Breast epithelium (tissue), 4 donors: ENCODE results near the gene RRAD. TPM values are rescaled to one million over a fixed set of nuclear protein-coding genes. Genes with fewer than 3 reads are reported as not detected.

ENCODE experiments used
- DNase-seq, 2 donors: peaks; one replicate each; pipeline ENCODE4 v3.0.0-alpha.2; 2019; ENCODE audit warnings: low spot score in 2 of 2
- H3K27ac ChIP-seq, 2 donors: fragments of 200-600 bp; sonication (generic) in 1 of 2; one replicate each; pipeline ENCODE4 v1.5.1; 2016 to 2019; ENCODE audit warnings: mild to moderate bottlenecking in 1 of 2
- H3K27me3 ChIP-seq, 2 donors: fragments of 200-600 bp; sonication (generic) in 1 of 2; one replicate each; pipeline versions ENCODE4 v1.5.1 to v1.6.0; 2017 to 2019; ENCODE audit warnings: control low read depth in 1 of 2, mild to moderate bottlenecking in 1 of 2
- H3K36me3 ChIP-seq: fragments of 200-600 bp; one replicate; pipeline ENCODE4 v1.5.1; 2019
- H3K4me1 ChIP-seq, 2 donors: fragments of 200-600 bp; sonication (generic); one replicate each; pipeline ENCODE4 v1.5.1; 2016 to 2019; ENCODE audit warnings: control low read depth in 1 of 2
- H3K4me3 ChIP-seq, 3 donors: fragments of 200-600 bp; sonication (generic); 1 replicate in 2 of 3; 2 replicates in 1 of 3; pipeline ENCODE4 v1.5.1; 2016 to 2019; ENCODE audit warnings: mild to moderate bottlenecking in 3 of 3, moderate library complexity in 2 of 3
- H3K9me3 ChIP-seq, 2 donors: fragments of 200-600 bp; sonication (generic) in 1 of 2; one replicate each; pipeline ENCODE4 v1.5.1; 2016 to 2019; ENCODE audit warnings: control low read depth in 1 of 2
- POLR2A ChIP-seq: fragments of 450-650 bp; IDR thresholded peaks from one replicate; pipeline ENCODE4 v1.6.1; 2016; ENCODE audit warnings: antibody characterized with exemption, mild to moderate bottlenecking, moderate library complexity
- POLR2AphosphoS5 ChIP-seq, 3 donors: sonication (generic); formaldehyde crosslinking; IDR thresholded peaks; one replicate each; pipeline ENCODE4 v1.6.1; 2017; ENCODE audit warnings: antibody characterized with exemption in 3 of 3
- intact Hi-C: fragments of 100-400 bp; cut with DNase I; formaldehyde crosslinking; loops from one replicate; pipeline ENCODE4 v1.15.1; 2023; ENCODE audit warnings: low total_unique reads
- total RNA-seq, 3 donors: library from RNA; depleted of rRNA; stranded (reverse); fragments of >200 nt; gene quantifications; one replicate each; pipeline ENCODE4 v1.1.0, GENCODE V29; 2016
- TF ChIP-seq, protein P1 (sequence below), 3 donors: fragments of 450-650 bp; IDR thresholded peaks; one replicate each; pipeline ENCODE4 v1.5.1; 2016 to 2017; ENCODE audit warnings: antibody characterized with exemption in 3 of 3, mild to moderate bottlenecking in 3 of 3, moderate library complexity in 3 of 3

The RRAD gene
- total RNA-seq, 3 donors from 2014 or later: 7.7 to 11.1 (median 8.0) TPM

DNA sequence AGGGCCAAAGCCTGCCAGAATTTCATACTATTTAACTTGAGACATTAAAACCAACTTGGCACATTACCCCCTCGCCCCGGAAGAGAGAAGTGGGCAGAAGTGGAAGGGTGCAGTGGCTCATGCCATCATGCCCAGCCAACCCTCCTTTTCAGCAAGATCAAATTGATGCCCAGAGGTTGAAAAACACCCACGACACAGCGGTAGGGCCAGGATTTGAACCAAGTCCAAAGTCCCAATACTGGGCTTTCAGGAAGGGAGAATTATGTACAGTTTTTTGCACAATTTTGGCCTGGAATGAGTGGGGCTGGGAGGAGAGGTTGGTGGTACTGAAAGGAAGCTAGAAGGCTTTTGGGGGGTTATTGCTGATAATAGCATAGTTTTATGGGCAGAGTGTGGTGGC is 34.0 kb downstream of the RRAD start:
- H3K4me3 ChIP-seq: no peak overlapping the region
- DNase-seq: no peak
- no peaks in the 10 kb centered on the region for H3K9me3 ChIP-seq
- TF ChIP-seq, protein P1, sequence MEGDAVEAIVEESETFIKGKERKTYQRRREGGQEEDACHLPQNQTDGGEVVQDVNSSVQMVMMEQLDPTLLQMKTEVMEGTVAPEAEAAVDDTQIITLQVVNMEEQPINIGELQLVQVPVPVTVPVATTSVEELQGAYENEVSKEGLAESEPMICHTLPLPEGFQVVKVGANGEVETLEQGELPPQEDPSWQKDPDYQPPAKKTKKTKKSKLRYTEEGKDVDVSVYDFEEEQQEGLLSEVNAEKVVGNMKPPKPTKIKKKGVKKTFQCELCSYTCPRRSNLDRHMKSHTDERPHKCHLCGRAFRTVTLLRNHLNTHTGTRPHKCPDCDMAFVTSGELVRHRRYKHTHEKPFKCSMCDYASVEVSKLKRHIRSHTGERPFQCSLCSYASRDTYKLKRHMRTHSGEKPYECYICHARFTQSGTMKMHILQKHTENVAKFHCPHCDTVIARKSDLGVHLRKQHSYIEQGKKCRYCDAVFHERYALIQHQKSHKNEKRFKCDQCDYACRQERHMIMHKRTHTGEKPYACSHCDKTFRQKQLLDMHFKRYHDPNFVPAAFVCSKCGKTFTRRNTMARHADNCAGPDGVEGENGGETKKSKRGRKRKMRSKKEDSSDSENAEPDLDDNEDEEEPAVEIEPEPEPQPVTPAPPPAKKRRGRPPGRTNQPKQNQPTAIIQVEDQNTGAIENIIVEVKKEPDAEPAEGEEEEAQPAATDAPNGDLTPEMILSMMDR (IDR thresholded peaks at IDR 0.05): no peak
- TF ChIP-seq POLR2A (no peak), POLR2AphosphoS5 (IDR thresholded peaks at IDR 0.05) (no peak)
- H3K36me3 ChIP-seq: no peaks in the 10 kb centered on the region
- H3K27ac ChIP-seq: no peak overlapping the region
- no peaks in the 10 kb centered on the region for H3K27me3 ChIP-seq
- intact Hi-C loops: no loop called here
- H3K4me1 ChIP-seq: peaks cover 4 to 5% of the 10 kb centered on the region in 2 donors

DNA sequence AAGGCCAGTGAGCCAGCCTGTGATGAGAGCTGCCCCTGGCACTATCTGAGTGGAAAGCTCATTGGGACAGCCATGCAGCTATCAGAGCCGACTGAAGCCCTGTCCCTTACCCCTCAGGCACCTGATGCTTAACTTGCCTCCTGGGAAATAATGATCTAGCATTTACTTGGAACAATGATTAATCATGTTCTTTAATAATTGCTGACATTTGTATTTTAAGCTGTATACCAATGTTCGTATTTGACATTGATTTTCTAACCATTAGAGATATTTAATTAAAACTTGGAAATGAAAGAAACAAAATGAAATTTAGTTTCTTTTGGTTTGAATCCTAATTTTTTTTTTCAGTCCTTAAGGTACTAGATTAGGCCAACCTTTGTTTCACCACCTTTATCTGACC is 34.5 kb downstream of the RRAD start:
- no peak overlapping the region for H3K27ac ChIP-seq
- no peaks in the 10 kb centered on the region for H3K36me3 ChIP-seq
- H3K4me1 ChIP-seq: peaks cover 4 to 7% of the 10 kb centered on the region in 2 donors
- H3K9me3 ChIP-seq: no peaks in the 10 kb centered on the region
- H3K4me3 ChIP-seq: no peak overlapping the region
- TF ChIP-seq POLR2A: no peak
- no peak for TF ChIP-seq POLR2AphosphoS5 (IDR thresholded peaks at IDR 0.05)
- TF ChIP-seq, protein P1 (IDR thresholded peaks at IDR 0.05): no peak
- intact Hi-C loops: no loop called here
- no peak for DNase-seq
- H3K27me3 ChIP-seq: no peaks in the 10 kb centered on the region

DNA sequence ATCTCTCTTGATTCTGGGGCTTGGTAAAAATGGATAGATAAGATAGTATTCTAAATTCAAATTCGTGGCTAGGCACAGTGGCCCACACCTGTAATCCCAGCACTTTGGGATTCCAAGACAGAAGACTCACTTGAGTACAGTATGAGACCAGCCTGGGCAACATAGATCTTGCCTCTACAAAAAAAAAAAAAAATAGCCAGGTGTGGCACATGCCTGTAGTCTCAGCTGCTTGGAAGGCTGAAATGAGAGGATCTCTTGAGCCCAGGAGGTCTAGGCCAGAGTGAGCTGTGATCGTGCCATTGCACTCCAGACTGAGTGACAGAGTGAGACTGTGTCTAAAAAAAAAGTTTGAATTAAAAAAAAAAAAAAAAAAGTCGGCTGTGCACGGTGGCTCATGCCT is 35.7 kb downstream of the RRAD start:
- H3K27me3 ChIP-seq: no peaks in the 10 kb centered on the region
- no peak overlapping the region for H3K27ac ChIP-seq
- H3K36me3 ChIP-seq: no peaks in the 10 kb centered on the region
- DNase-seq: no peak
- H3K4me3 ChIP-seq: no peak overlapping the region
- TF ChIP-seq POLR2AphosphoS5 (IDR thresholded peaks at IDR 0.05) (no peak), POLR2A (no peak)
- TF ChIP-seq, protein P1 (IDR thresholded peaks at IDR 0.05): no peak
- peaks cover 4 to 7% of the 10 kb centered on the region in 2 donors for H3K4me1 ChIP-seq
- H3K9me3 ChIP-seq: no peaks in the 10 kb centered on the region
- intact Hi-C loops: no loop called here

DNA sequence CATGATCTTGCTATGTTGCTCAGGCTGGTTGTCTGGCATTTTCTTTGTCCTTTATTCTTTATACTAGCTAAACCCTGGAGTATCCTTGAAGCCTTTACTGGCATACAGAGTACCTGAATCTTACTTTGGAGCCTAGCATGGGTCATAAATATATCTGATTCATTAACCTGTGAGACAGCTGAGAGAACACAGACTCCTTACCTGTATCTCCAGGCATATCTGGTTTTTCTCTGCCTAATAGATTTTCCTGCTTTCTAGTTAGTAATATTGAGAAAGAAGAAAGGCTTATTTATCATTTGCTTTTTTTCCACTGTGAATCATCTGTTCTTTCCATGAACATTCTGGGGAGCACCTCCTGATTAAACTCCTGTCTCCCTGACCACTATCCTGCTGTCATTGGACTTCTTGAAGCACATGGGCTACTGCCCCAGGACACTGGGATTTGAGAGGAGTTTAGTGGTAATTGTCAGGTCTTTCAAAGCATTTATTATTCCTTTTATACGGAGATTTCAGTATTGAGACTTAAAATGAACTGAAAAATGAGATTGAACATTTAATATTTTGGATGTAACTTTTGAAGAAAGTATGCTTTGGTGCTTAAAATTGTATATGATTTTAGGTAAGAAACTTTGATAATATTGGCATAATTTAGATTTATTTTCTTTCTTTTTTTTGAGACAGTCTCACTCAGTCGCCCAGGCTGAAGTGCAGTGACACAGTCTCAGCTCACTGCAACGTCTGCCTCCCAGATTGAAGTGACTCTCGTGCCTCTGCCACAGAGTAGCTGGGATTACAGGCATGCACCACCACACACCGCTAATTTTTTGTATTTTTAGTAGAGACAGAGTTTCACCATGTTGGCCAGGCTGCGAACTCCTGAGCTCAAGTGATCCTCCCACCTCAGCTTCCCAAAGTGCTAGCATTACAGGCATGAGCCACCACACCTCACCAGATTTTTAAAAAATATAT is 36.4 kb downstream of the RRAD start:
- Histone ChIP-seq H3K27ac (no peak overlapping the region), H3K9me3 (no peaks in the 10 kb centered on the region), H3K4me1 (peaks cover 4 to 7% of the 10 kb centered on the region in 2 donors), H3K36me3 (no peaks in the 10 kb centered on the region), H3K4me3 (no peak overlapping the region), H3K27me3 (no peaks in the 10 kb centered on the region)
- no peak for DNase-seq
- TF ChIP-seq, protein P1 (IDR thresholded peaks at IDR 0.05): no peak
- TF ChIP-seq POLR2A: no peak
- no peak for TF ChIP-seq POLR2AphosphoS5 (IDR thresholded peaks at IDR 0.05)
- intact Hi-C loops: no loop called here

DNA sequence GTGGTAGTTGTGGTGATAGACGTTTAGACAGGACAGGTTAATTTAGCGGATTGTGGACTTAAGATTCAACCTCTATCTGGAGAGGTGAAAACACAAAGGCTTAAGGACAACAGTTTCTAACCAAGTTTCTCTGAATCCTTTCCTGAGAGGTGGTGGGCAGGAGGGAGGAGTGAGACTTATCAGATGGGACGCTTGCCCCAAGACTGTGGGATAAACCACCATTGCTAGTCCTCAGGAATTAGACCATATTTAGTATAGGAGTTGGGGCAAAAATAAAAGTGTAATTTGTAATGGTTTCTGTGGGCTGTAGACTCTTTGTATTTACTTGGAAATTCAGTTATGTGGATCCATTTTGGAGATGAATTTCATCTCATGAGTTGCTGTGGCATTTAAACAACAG is 38.4 kb downstream of the RRAD start:
- Histone ChIP-seq H3K27me3 (no peaks in the 10 kb centered on the region), H3K4me3 (no peak overlapping the region), H3K36me3 (no peaks in the 10 kb centered on the region), H3K4me1 (peaks cover 4 to 7% of the 10 kb centered on the region in 2 donors), H3K9me3 (no peaks in the 10 kb centered on the region), H3K27ac (no peak overlapping the region)
- intact Hi-C loops: no loop called here
- no peak for DNase-seq
- TF ChIP-seq, protein P1 (IDR thresholded peaks at IDR 0.05): no peak
